Measurements from ENCODE around the gene RAF1. TPM values are rescaled to one million over a fixed set of nuclear protein-coding genes. Genes with fewer than 3 reads are reported as not detected.

RAF1 gene
- total RNA-seq = 89.9 and 103 TPM in 2 replicates

DNA sequence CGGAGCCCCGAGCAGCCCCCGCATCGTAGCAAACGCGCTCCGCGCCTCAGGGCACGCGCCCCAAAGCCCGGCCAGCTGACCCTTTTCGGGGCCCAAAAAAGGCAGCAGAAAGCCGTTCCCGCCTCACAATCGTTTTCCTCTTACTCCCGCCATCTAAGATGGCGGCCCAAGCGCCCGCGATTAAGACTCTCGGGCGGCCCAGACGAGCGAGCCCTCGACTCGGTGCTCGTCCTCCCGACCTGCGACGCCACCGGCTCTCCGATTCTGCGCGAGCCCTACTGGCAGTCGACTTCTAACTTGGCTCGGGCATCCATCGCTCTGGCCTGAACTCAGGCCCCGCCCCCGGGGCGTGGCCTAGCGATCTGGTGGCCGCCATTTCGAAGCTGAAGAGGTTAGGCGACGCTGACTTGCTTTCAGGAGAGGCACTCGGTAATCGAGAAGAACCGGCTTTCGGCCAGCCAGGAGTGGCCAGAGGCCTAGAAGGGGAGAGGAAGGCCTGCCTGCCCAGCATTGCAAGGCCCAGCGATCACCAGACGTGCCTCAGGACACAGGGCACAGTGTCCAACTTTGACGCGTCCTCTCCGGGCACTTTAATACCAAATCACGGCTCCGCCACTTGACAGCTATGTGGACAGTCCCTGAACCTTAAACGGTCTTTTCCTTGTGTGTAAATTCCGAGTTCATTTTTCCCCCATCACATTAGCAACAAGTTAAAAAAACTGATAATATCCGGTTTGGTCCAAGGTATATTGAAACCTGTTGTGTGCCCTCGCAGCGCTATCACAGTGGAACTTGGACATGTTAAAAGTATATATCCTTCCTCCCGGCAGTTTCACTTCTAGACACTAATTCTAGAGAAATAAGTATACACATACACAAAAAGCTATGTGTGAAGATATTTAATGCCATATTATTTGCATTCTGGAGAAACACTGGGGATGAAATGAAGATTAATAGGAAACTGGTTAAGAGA lies at the start of gene RAF1:
Gene RAF1, minus strand, starts transcription at position 182 of the 973 bp plus-strand sequence. CDS start 45,396 bp downstream, outside the sequence.
- POLR2A ChIA-PET = interaction anchor here (0.6 to 2.0 kb wide), 18 partner anchors 10 to 1987 kb away, joined by 3 to 18 read pairs (median 4); partner anchors contain the start of genes RPL32 and TSEN2

DNA sequence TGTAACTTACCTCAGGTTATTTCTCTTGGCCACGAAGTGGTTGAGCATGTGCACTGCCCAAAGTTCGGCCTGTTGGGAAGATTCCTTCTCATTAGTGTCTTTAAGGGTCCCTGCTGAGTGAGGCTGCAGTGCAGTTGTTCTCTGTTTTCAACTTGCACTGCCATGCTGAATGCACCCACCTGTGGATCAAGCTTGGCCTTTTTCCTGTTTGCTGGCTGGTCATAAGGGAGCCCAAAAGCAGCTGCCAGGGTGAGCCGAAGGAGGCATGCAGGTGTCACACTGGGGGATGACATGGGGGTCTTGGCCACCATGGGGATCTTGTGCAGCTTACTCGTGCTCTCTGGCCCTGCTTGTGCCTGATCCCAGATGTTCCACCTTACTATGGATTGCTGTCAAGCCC lies 46.1 kb upstream of the RAF1 start:
- ChIA-PET POLR2A (interaction anchor here (0.9 kb wide), 1 partner anchor 22 kb away, joined by 3 read pairs; no protein-coding TSS in a partner anchor), CTCF (no interaction called here)
- H3K36me3 Mint-ChIP-seq (ENCODE audit: low read depth) = no peaks in the 10 kb centered on the region
- H3K27ac Mint-ChIP-seq = no peak overlapping the region
- no peak overlapping the region for H3K4me3 Mint-ChIP-seq
- DNase-seq (no peak), ATAC-seq (ENCODE audit: low read depth) (no peak)
- peaks cover 3% of the 10 kb centered on the region for H3K27me3 Mint-ChIP-seq
- H3K9me3 Mint-ChIP-seq = no peaks in the 10 kb centered on the region
- TF ChIP-seq, protein P1, sequence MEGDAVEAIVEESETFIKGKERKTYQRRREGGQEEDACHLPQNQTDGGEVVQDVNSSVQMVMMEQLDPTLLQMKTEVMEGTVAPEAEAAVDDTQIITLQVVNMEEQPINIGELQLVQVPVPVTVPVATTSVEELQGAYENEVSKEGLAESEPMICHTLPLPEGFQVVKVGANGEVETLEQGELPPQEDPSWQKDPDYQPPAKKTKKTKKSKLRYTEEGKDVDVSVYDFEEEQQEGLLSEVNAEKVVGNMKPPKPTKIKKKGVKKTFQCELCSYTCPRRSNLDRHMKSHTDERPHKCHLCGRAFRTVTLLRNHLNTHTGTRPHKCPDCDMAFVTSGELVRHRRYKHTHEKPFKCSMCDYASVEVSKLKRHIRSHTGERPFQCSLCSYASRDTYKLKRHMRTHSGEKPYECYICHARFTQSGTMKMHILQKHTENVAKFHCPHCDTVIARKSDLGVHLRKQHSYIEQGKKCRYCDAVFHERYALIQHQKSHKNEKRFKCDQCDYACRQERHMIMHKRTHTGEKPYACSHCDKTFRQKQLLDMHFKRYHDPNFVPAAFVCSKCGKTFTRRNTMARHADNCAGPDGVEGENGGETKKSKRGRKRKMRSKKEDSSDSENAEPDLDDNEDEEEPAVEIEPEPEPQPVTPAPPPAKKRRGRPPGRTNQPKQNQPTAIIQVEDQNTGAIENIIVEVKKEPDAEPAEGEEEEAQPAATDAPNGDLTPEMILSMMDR (IDR thresholded peaks at IDR 0.05) = no peak
- H3K4me1 Mint-ChIP-seq = no peaks in the 10 kb centered on the region
- intact Hi-C loops (cut with micrococcal nuclease) = no loop called here

More for the DNA sequence above, at the start of gene RAF1:
- no peaks in the 10 kb centered on the region for H3K9me3 Mint-ChIP-seq
- H3K4me1 Mint-ChIP-seq = peaks cover 37% of the 10 kb centered on the region
- CTCF ChIA-PET = interaction anchor here (1.0 to 1.2 kb wide), 2 partner anchors 55 to 180 kb away, joined by 4 read pairs; partner anchors contain the start of gene TSEN2
- peak; percentile 96 for DNase-seq
- H3K27me3 Mint-ChIP-seq = no peaks in the 10 kb centered on the region
- peak within 1 kb of the TSS; percentile 98 for H3K4me3 Mint-ChIP-seq
- intact Hi-C loops (cut with micrococcal nuclease) = loop anchor here (1.0 to 5.0 kb wide), 7 partner anchors 56 to 1987 kb away; partner anchors contain the start of genes CCDC174, MKRN2, RPL32 and TSEN2
- peaks cover 14% of the 10 kb centered on the region for H3K36me3 Mint-ChIP-seq (ENCODE audit: low read depth)
- TF ChIP-seq, protein P1 (IDR thresholded peaks at IDR 0.05) = no peak
- ATAC-seq (ENCODE audit: low read depth) = peak; percentile 94
- peak within 1 kb of the TSS; percentile 98 for H3K27ac Mint-ChIP-seq

DNA sequence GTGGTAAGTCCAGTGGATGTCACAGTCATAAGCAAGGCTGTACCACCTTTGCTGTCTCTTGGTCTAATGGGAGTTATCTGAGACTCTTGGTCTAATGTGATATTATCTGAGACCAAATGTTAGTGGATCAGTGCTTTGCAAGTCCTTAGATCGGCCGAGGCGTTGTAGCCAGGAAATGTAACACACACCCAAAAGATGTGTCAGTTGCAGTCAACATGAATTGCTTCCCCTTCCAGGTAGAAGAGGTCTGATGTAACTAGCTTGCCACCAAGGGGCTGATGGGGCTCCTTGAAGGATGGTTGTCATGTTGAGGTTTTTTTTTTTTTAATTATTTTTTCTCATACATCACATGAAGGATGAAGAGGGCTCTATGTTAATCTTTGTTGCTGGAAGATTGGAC lies 45.4 kb upstream of the RAF1 start:
- no peaks in the 10 kb centered on the region for H3K36me3 Mint-ChIP-seq (ENCODE audit: low read depth)
- ChIA-PET POLR2A (interaction anchor here (0.6 kb wide), 1 partner anchor 27 kb away, joined by 3 read pairs; no protein-coding TSS in a partner anchor), CTCF (no interaction called here)
- H3K9me3 Mint-ChIP-seq = no peaks in the 10 kb centered on the region
- TF ChIP-seq, protein P1 (IDR thresholded peaks at IDR 0.05) = no peak
- intact Hi-C loops (cut with micrococcal nuclease) = no loop called here
- ATAC-seq (ENCODE audit: low read depth) = no peak
- H3K27ac Mint-ChIP-seq = no peak overlapping the region
- no peaks in the 10 kb centered on the region for H3K4me1 Mint-ChIP-seq
- no peak for DNase-seq
- peaks cover 3% of the 10 kb centered on the region for H3K27me3 Mint-ChIP-seq
- H3K4me3 Mint-ChIP-seq = no peak overlapping the region

DNA sequence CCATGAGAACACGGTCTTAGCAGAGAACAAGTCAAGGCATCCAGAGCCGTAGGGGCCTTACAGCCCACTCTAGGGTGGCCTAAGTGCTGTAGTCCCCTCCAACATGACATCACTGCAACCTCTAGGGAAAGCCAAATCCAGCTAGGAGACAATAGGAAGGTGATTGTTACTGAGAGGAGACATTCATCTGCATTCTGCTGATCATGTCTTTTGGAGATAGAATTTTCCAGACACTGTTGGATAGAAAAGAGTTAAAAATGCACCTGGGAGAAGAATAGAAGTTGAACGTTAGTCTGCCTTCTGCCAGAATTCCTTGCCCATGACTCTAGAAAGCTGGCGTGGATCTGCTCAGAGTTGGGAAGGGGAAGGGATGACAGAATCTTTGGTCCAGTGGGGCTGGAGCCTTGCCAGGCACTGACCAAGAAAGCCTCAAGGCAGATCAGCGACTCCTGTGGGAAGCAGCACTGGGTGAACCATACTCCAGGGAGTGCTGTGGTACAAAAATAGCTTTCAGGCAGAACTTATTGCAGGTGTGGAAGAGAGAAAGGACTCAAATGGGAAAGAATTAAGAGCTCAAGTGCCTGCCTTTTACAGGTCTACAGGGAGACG lies 44.8 kb upstream of the RAF1 start:
- POLR2A ChIA-PET = no interaction called here
- intact Hi-C loops (cut with micrococcal nuclease) = no loop called here
- CTCF ChIA-PET = interaction anchor here (1.6 kb wide), 1 partner anchor 10 kb away, joined by 6 read pairs; no protein-coding TSS in a partner anchor

More for the DNA sequence above, 44.8 kb upstream of the RAF1 start:
- DNase-seq (no peak), ATAC-seq (ENCODE audit: low read depth) (no peak)
- Mint-ChIP-seq H3K27ac (no peak overlapping the region), H3K27me3 (peaks cover 3% of the 10 kb centered on the region), H3K4me1 (no peaks in the 10 kb centered on the region), H3K4me3 (no peak overlapping the region), H3K36me3 (ENCODE audit: low read depth) (no peaks in the 10 kb centered on the region), H3K9me3 (no peaks in the 10 kb centered on the region)
- TF ChIP-seq, protein P1 (IDR thresholded peaks at IDR 0.05) = no peak
